SK-N-SH (cell line): Measurements from ENCODE around the gene IL36G. TPM values are rescaled to one million over a fixed set of nuclear protein-coding genes. Genes with fewer than 3 reads are reported as not detected.

Experiments
- CTCF ChIA-PET: fragments of 300-600, 350-600 bp; formaldehyde crosslinking; extraction: SDS; loops from one replicate; lab custom pipeline; 2021; lab: Yijun Ruan, JAX
- POLR2A ChIA-PET: fragments of 350-600 bp; sonication (Branson Sonifier 250); formaldehyde crosslinking; extraction: SDS; loops from one replicate; lab custom pipeline; 2020; ENCODE audit warnings: antibody characterized with exemption, inconsistent platforms; lab: Yijun Ruan, JAX
- DNase-seq: peaks from one replicate; pipeline ENCODE4 v3.0.0; 2012
- H2AFZ ChIP-seq: fragments of 200-600 bp; sonication (generic); 2 replicates; pipeline ENCODE4 v1.8.1; 2016; ENCODE audit warnings: antibody characterized with exemption, mild to moderate bottlenecking, low read depth
- H3F3A ChIP-seq: fragments of 200-600 bp; sonication (generic); replicated peaks from 2 replicates; pipeline ENCODE3; 2016; ENCODE audit warnings: antibody characterized with exemption, mild to moderate bottlenecking; ENCODE audit not compliant: insufficient read depth
- H3K27ac ChIP-seq, 2 experiments: fragments of 200-500 bp in 1 of 2; fragments of 200-600 bp in 1 of 2; sonication (Bioruptor generic) in 1 of 2; sonication (generic), shearing (Covaris generic) in 1 of 2; 2 replicates each; pipeline versions ENCODE4 v1.5.1 to v1.6.1; 2014 to 2016; ENCODE audit warnings: low read depth in 2 of 2, inconsistent platforms in 1 of 2, low read length in 1 of 2, mild to moderate bottlenecking in 1 of 2, mixed read lengths in 1 of 2
- H3K27me3 ChIP-seq: fragments of 200-600 bp; sonication (generic), shearing (Covaris generic); 2 replicates; pipeline ENCODE4 v1.6.1; 2016; ENCODE audit warnings: mixed run types; ENCODE audit not compliant: insufficient read depth
- H3K36me3 ChIP-seq, 2 experiments: fragments of 200-500 bp in 1 of 2; fragments of 200-600 bp in 1 of 2; sonication (Bioruptor generic) in 1 of 2; sonication (generic) in 1 of 2; replicated peaks in 1 of 2; 2 replicates each; pipeline versions ENCODE3 to v1.5.1; 2014 to 2016; ENCODE audit warnings: low read length in 1 of 2, mild to moderate bottlenecking in 1 of 2; ENCODE audit not compliant: insufficient read depth in 2 of 2, control insufficient read depth in 1 of 2
- H3K4me1 ChIP-seq, 2 experiments: fragments of 200-500 bp in 1 of 2; fragments of 200-600 bp in 1 of 2; sonication (Bioruptor generic) in 1 of 2; sonication (generic), shearing (Covaris generic) in 1 of 2; 2 replicates each; pipeline versions ENCODE4 v1.5.1 to v1.6.1; 2014 to 2016; ENCODE audit warnings: low read depth in 1 of 2, low read length in 1 of 2, mixed run types in 1 of 2; ENCODE audit not compliant: insufficient read depth in 2 of 2, control insufficient read depth in 1 of 2
- H3K4me2 ChIP-seq: fragments of 200-600 bp; sonication (generic), shearing (Covaris generic); 2 replicates; pipeline ENCODE4 v1.6.1; 2017; ENCODE audit warnings: mixed run types
- H3K4me3 ChIP-seq, 2 experiments: fragments of 200-500 bp in 1 of 2; fragments of 200-600 bp in 1 of 2; sonication (Bioruptor generic) in 1 of 2; sonication (generic), shearing (Covaris generic) in 1 of 2; 2 replicates each; pipeline versions ENCODE4 v1.5.1 to v1.8.1; 2014 to 2016; ENCODE audit warnings: low read depth in 2 of 2, inconsistent platforms in 1 of 2, low read length in 1 of 2, mild to moderate bottlenecking in 1 of 2, mixed read lengths in 1 of 2, moderate library complexity in 1 of 2
- H3K79me2 ChIP-seq: fragments of 200-600 bp; sonication (generic); 2 replicates; pipeline ENCODE4 v1.8.1; 2017; ENCODE audit warnings: mild to moderate bottlenecking; ENCODE audit not compliant: insufficient read depth
- H3K9ac ChIP-seq: fragments of 200-600 bp; sonication (generic); 2 replicates; pipeline ENCODE4 v1.6.1; 2017; ENCODE audit warnings: mixed run types
- H3K9me2 ChIP-seq: fragments of 200-600 bp; sonication (generic); 2 replicates; pipeline ENCODE4 v1.6.1; 2017; ENCODE audit warnings: mixed run types
- H3K9me3 ChIP-seq: fragments of 200-600 bp; sonication (generic); 2 replicates; pipeline ENCODE4 v1.6.1; 2017; ENCODE audit warnings: mixed run types, mild to moderate bottlenecking, moderate library complexity
- H4K20me1 ChIP-seq: fragments of 200-600 bp; sonication (generic); 2 replicates; pipeline ENCODE4 v1.6.1; 2017; ENCODE audit warnings: mild to moderate bottlenecking, mixed run types; ENCODE audit not compliant: insufficient read depth
- ELF1 ChIP-seq: IDR thresholded peaks from 2 replicates; pipeline ENCODE4 v1.4.0; 2012
- EZH2phosphoT487 ChIP-seq: fragments of 200-600 bp; sonication (generic); IDR thresholded peaks from 2 replicates; pipeline ENCODE4 v1.6.1; 2017; ENCODE audit warnings: low read depth, mixed run types, mild to moderate bottlenecking, antibody characterized with exemption, moderate library complexity, borderline replicate concordance
- FOSL2 ChIP-seq: IDR thresholded peaks from 2 replicates; pipeline ENCODE4 v1.4.0; 2012; ENCODE audit warnings: low read depth, mild to moderate bottlenecking, moderate library complexity, borderline replicate concordance
- FOXJ3 ChIP-seq: sonication (generic); formaldehyde crosslinking; IDR thresholded peaks from 2 replicates; pipeline ENCODE4 v1.5.1; 2020; ENCODE audit warnings: mild to moderate bottlenecking, missing genetic modification reagents
- FOXM1 ChIP-seq: IDR thresholded peaks from 2 replicates; pipeline ENCODE4 v1.4.0; 2012; ENCODE audit warnings: low read depth, mild to moderate bottlenecking
- GABPA ChIP-seq: IDR thresholded peaks from 2 replicates; pipeline ENCODE4 v1.4.0; 2012; ENCODE audit warnings: low read depth, mild to moderate bottlenecking
- GATA2 ChIP-seq: sonication (generic); formaldehyde crosslinking; IDR thresholded peaks from 2 replicates; pipeline ENCODE4 v1.5.0; 2020; ENCODE audit warnings: mild to moderate bottlenecking, missing genetic modification reagents
- IRF3 ChIP-seq: fragments of 150-350 bp; IDR thresholded peaks from 2 replicates; pipeline ENCODE4 v1.6.1; 2016; ENCODE audit warnings: mild to moderate bottlenecking, low read depth, low read length
- POLR2AphosphoS5 ChIP-seq: IDR thresholded peaks from 2 replicates; pipeline ENCODE4 v1.6.1; 2012; ENCODE audit warnings: low read depth, low read length
- RAD21 ChIP-seq: IDR thresholded peaks from 2 replicates; pipeline ENCODE4 v1.6.1; 2012; ENCODE audit warnings: mild to moderate bottlenecking, low read length
- RCOR1 ChIP-seq: fragments of 150-350 bp; IDR thresholded peaks from 2 replicates; pipeline ENCODE4 v1.6.1; 2017; ENCODE audit warnings: antibody characterized with exemption, low read length
- REST ChIP-seq: IDR thresholded peaks from 2 replicates; pipeline ENCODE4 v1.6.1; 2012; ENCODE audit warnings: mild to moderate bottlenecking, low read depth, low read length, moderate library complexity
- RFX5 ChIP-seq: IDR thresholded peaks from 2 replicates; pipeline ENCODE4 v1.6.1; 2012; ENCODE audit warnings: mild to moderate bottlenecking, improper control_type of control experiment, low read length
- RXRA ChIP-seq: IDR thresholded peaks from 2 replicates; pipeline ENCODE4 v1.4.0; 2012; ENCODE audit warnings: low read depth, mild to moderate bottlenecking, borderline replicate concordance
- SIN3A ChIP-seq: IDR thresholded peaks from 2 replicates; pipeline ENCODE4 v1.6.1; 2012; ENCODE audit warnings: low read depth, mild to moderate bottlenecking, low read length, moderate library complexity, borderline replicate concordance
- TEAD4 ChIP-seq: IDR thresholded peaks from 2 replicates; pipeline ENCODE4 v1.4.0; 2012; ENCODE audit warnings: mild to moderate bottlenecking, borderline replicate concordance; ENCODE audit not compliant: insufficient read depth
- USF2 ChIP-seq: fragments of 150-350 bp; IDR thresholded peaks from 2 replicates; pipeline ENCODE4 v1.6.1; 2017; ENCODE audit warnings: antibody characterized with exemption, low read length, low read depth, borderline replicate concordance
- WGBS: methylation state at CpG from one replicate; pipeline ENCODE4 v1.1.6; 2017; ENCODE audit warnings: low lambda C conversion rate; 5-methylcytosine and 5-hydroxymethylcytosine counted together
- polyA plus RNA-seq, 3 experiments: library from polyadenylated mRNA; depleted of rRNA; stranded (reverse); fragments of >200 nt; gene quantifications; 2 replicates each; pipeline ENCODE4 v1.2.3, GENCODE V29; 2012

The IL36G gene
- polyA plus RNA-seq, 1 of the 3 experiments (the other 2 are of a cell fraction) = not detected

GRCh38 chr2:112973156-112973555 lies 4.7 kb upstream of the IL36G start:
- H3K9me2 ChIP-seq = no peaks in the 10 kb centered on the region
- no peaks in the 10 kb centered on the region; the same call in 1 of the 2 replicates for H3K27me3 ChIP-seq
- H3K36me3 ChIP-seq = no peaks in the 10 kb centered on the region
- CTCF ChIA-PET = no interaction called here
- TF ChIP-seq RXRA (no peak), REST (no peak), FOSL2 (no peak), EZH2phosphoT487 (no peak), TEAD4 (no peak), GATA2 (CRISPR knock-in tag) (no peak), IRF3 (no peak), RFX5 (no peak), USF2 (no peak), RCOR1 (no peak), ELF1 (no peak), POLR2AphosphoS5 (no peak), SIN3A (no peak), FOXJ3 (no peak), FOXM1 (no peak), RAD21 (no peak), GABPA (no peak)
- 0% methylated on average over 2 of the region's 2 CpGs for WGBS
- H3K79me2 ChIP-seq = no peaks in the 10 kb centered on the region
- H2AFZ ChIP-seq = no peak overlapping the region
- H4K20me1 ChIP-seq = no peaks in the 10 kb centered on the region
- POLR2A ChIA-PET = no interaction called here
- H3K9ac ChIP-seq = no peak overlapping the region
- no peak overlapping the region for H3K4me3 ChIP-seq
- no peak for DNase-seq
- H3F3A ChIP-seq = no peaks in the 10 kb centered on the region
- H3K27ac ChIP-seq = no peak overlapping the region
- H3K9me3 ChIP-seq = no peaks in the 10 kb centered on the region
- H3K4me1 ChIP-seq = no peaks in the 10 kb centered on the region
- no peak overlapping the region for H3K4me2 ChIP-seq
